ENCODE results near the gene CRYAA.
"Not testable (repeated sequence)": the region's sequence is repeated elsewhere in the genome, so short reads cannot be mapped to it uniquely, and the experiment has no call there.

- not testable (repeated sequence) for TF ChIP-seq CTCF, POLR2A (IDR thresholded peaks at IDR 0.05)
Measured at GRCh38 chr21:43130094-43130493, 38.7 kb upstream of the CRYAA start.

Measured in adrenal gland (tissue), 5 donors.